GM10248 (cell line): Measurements from ENCODE around the gene CRACDL.

Experiments
- CTCF ChIA-PET: fragments of 300-600 bp; sonication (Branson Sonifier 250); formaldehyde crosslinking; extraction: SDS; loops from one replicate; lab custom pipeline; 2021; ENCODE audit warnings: antibody characterized with exemption; lab: Yijun Ruan, JAX
- POLR2A ChIA-PET: fragments of 350-650 bp; sonication (Branson Sonifier 250); formaldehyde crosslinking; extraction: SDS; loops from one replicate; lab custom pipeline; 2020; ENCODE audit warnings: antibody characterized with exemption; lab: Yijun Ruan, JAX
- DNase-seq: peaks from one replicate; pipeline ENCODE4 v3.0.0; 2012; ENCODE audit errors: extremely low spot score
- TF ChIP-seq, protein P1 (sequence below): IDR thresholded peaks from 2 replicates; pipeline ENCODE4 v1.5.1; 2012; ENCODE audit warnings: mild to moderate bottlenecking, low read depth; ENCODE audit errors: extremely low read depth, missing control alignments, control extremely low read depth

CRACDL gene

DNA sequence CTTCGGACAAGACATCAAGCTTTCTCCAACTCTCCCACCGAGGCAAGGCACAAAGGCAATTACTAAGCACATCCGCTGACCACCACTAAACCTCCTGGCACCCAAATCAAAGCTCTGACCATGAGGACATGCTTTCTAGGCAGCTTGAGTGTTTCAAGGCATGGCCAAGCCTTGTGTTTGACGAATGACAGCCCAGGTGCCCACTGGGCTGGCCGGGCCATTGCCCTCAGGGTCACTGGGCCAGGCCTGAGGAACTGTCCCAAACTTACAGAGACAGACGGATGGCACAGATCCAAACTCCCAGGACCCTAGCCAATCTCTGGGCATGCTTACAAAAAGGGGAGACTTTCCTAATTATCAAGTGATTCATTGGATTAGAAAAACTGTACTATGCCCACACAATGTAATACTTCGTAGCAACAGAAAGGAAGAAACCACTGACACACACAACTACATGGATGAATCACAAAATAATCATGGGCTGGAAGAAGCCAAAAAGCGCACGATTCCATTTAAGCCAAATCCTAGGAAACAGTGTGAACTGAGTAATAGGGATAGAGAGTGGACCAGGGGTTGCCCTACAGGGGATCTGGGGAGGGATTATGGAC, 20.2 kb downstream of the CRACDL start:
- POLR2A ChIA-PET: no interaction called here

DNA sequence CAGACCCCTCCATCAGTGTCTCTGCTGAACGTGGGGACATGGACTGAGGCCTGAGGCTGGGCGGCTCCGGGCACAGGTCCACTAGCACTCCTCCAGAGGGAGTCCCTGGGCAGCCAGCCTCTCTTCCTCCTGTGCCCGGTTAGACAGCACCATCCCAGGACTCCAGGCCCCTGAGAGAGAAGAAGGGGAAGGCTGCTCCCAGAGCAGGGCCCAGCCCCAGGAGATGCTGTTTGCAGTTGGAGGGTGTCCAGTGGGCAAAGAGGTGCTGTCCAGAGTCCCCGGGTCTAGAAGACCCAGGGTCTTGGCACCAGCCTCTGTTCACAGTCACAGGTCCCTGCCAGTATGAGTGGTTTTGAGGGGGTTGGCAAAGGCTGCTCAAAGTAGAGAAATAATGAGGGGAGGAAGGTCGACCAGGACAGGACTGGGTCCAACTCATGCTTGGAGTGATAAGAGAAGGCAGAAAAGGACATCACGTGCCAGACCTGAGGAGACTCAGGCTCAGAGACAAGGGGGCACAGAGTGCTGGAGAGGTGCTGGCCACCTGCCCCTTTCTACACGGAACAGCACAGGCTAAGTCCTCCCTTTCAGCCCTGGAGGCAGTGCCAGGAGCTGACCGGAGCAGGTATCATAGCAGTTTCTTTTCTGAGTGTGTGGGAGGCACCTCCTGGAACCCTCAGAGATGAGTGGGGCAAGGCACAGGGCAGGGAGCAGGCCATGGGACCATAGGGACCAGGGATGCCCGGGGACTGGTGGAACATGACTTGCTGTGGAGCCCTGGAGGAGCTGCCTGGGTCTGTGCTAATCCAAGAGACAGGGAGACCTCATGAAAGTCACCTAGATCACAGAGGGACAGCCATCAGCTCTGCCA, 21.1 kb downstream of the CRACDL start:
- POLR2A ChIA-PET: no interaction called here
- CTCF ChIA-PET: no interaction called here
- DNase-seq: no peak
- TF ChIP-seq, protein P1, sequence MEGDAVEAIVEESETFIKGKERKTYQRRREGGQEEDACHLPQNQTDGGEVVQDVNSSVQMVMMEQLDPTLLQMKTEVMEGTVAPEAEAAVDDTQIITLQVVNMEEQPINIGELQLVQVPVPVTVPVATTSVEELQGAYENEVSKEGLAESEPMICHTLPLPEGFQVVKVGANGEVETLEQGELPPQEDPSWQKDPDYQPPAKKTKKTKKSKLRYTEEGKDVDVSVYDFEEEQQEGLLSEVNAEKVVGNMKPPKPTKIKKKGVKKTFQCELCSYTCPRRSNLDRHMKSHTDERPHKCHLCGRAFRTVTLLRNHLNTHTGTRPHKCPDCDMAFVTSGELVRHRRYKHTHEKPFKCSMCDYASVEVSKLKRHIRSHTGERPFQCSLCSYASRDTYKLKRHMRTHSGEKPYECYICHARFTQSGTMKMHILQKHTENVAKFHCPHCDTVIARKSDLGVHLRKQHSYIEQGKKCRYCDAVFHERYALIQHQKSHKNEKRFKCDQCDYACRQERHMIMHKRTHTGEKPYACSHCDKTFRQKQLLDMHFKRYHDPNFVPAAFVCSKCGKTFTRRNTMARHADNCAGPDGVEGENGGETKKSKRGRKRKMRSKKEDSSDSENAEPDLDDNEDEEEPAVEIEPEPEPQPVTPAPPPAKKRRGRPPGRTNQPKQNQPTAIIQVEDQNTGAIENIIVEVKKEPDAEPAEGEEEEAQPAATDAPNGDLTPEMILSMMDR: no peak

More for the DNA sequence above, 20.2 kb downstream of the CRACDL start:
- CTCF ChIA-PET: no interaction called here
- DNase-seq: no peak
- TF ChIP-seq, protein P1: no peak

DNA sequence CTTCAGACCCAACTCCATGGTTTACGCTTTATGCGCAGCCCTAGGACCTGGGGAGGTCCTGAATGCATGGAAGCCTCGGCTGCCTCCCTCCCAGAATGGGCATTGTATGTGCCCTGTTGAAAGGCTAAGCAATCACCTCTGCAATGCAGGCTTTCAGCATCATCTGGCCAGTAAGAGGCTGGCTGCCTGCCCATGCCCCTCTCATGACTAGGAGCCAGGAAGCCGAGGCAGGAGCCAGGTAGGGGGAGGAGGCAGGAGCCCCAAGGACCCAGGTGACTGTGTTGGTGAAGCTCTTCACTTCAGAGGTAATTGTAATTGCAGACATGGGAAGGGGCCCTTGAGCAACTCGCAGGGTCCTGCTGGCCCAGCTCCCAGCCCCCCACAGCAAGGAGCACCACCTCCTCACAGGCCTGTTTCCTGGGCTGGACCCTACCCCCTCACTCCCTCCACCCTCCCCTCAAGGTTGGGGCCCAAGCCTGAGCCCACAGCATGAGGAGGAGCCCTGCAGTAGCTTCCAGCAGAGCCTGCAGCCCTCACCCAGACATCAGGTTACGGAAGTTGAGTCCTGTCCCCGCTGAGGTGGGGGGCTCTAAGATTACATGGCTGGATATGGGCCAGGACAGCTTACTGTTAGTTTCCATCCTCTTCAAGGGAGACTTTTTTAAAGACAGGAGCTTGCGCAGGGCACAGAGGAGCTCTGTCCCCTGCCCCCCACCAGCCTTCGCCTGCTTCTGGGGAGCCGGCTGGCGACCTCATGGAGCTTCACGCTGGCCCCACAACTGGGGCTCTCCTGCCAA, 21.9 kb downstream of the CRACDL start:
- ChIA-PET CTCF (no interaction called here), POLR2A (no interaction called here)
- DNase-seq: no peak
- TF ChIP-seq, protein P1: no peak

GRCh38 chr2:98912957-98913915, 22.8 kb downstream of the CRACDL start:
- DNase-seq: no peak
- ChIA-PET POLR2A (no interaction called here), CTCF (interaction anchor here (0.7 kb wide), 1 partner anchor 20 kb away, joined by 3 read pairs; no protein-coding TSS in a partner anchor)
- TF ChIP-seq, protein P1: no peak

GRCh38 chr2:98912221-98912851, 23.7 kb downstream of the CRACDL start:
- TF ChIP-seq, protein P1: no peak
- ChIA-PET CTCF (interaction anchor here (0.7 kb wide), 1 partner anchor 19 kb away, joined by 3 read pairs; no protein-coding TSS in a partner anchor), POLR2A (no interaction called here)
- DNase-seq: no peak
